GM10847 (cell line): ENCODE data around the gene PLD1.

Experiments used
- POLR2A ChIP-seq: IDR thresholded peaks from 2 replicates; pipeline ENCODE4 v1.6.1; 2011; ENCODE audit not compliant: insufficient read length; ENCODE audit errors: extremely low read depth

The PLD1 gene

GRCh38 chr3:171777596-171777995, 32.7 kb downstream of the PLD1 start:
- TF ChIP-seq POLR2A: no peak

GRCh38 chr3:171776839-171777583, 33.3 kb downstream of the PLD1 start:
- TF ChIP-seq POLR2A: no peak

- TF ChIP-seq POLR2A: no peak
Measured at GRCh38 chr3:171776411-171776810, 33.9 kb downstream of the PLD1 start.

- no peak for TF ChIP-seq POLR2A
Measured at GRCh38 chr3:171775943-171776342, 34.3 kb downstream of the PLD1 start.

GRCh38 chr3:171774521-171774920, 35.8 kb downstream of the PLD1 start:
- TF ChIP-seq POLR2A: no peak

- no peak for TF ChIP-seq POLR2A
Measured at GRCh38 chr3:171772427-171773056, 37.7 kb downstream of the PLD1 start.

GRCh38 chr3:171770689-171771620, 39.3 kb downstream of the PLD1 start:
- no peak for TF ChIP-seq POLR2A

- TF ChIP-seq POLR2A: no peak
Measured at GRCh38 chr3:171769461-171769860, 40.8 kb downstream of the PLD1 start.

GRCh38 chr3:171768986-171769385, 41.3 kb downstream of the PLD1 start:
- TF ChIP-seq POLR2A: no peak

GRCh38 chr3:171768281-171768900, 41.9 kb downstream of the PLD1 start:
- no peak for TF ChIP-seq POLR2A

- no peak for TF ChIP-seq POLR2A
Measured at GRCh38 chr3:171765511-171765887, 44.8 kb downstream of the PLD1 start.

GRCh38 chr3:171763392-171763791, 46.9 kb downstream of the PLD1 start:
- TF ChIP-seq POLR2A: no peak

GRCh38 chr3:171760477-171760876, 49.8 kb downstream of the PLD1 start:
- TF ChIP-seq POLR2A: no peak

GRCh38 chr3:171758109-171758508, 52.2 kb downstream of the PLD1 start:
- TF ChIP-seq POLR2A: no peak

- TF ChIP-seq POLR2A: no peak
Measured at GRCh38 chr3:171757361-171758034, 52.8 kb downstream of the PLD1 start.
